Stimulated activated CD4-positive, alpha-beta T cell treated with anti-CD3 and anti-CD28 coated beads, Interleukin-4, amount 100 ng/mL, for 1 hour (primary cell): Measurements from ENCODE around the gene MAGEE1.

Source experiments
- DNase-seq: peaks from one replicate; pipeline ENCODE4 v3.0.0-alpha.2; 2020

The MAGEE1 gene, protein sequence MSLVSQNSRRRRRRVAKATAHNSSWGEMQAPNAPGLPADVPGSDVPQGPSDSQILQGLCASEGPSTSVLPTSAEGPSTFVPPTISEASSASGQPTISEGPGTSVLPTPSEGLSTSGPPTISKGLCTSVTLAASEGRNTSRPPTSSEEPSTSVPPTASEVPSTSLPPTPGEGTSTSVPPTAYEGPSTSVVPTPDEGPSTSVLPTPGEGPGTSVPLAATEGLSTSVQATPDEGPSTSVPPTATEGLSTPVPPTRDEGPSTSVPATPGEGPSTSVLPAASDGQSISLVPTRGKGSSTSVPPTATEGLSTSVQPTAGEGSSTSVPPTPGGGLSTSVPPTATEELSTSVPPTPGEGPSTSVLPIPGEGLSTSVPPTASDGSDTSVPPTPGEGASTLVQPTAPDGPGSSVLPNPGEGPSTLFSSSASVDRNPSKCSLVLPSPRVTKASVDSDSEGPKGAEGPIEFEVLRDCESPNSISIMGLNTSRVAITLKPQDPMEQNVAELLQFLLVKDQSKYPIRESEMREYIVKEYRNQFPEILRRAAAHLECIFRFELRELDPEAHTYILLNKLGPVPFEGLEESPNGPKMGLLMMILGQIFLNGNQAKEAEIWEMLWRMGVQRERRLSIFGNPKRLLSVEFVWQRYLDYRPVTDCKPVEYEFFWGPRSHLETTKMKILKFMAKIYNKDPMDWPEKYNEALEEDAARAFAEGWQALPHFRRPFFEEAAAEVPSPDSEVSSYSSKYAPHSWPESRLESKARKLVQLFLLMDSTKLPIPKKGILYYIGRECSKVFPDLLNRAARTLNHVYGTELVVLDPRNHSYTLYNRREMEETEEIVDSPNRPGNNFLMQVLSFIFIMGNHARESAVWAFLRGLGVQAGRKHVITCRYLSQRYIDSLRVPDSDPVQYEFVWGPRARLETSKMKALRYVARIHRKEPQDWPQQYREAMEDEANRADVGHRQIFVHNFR

DNA sequence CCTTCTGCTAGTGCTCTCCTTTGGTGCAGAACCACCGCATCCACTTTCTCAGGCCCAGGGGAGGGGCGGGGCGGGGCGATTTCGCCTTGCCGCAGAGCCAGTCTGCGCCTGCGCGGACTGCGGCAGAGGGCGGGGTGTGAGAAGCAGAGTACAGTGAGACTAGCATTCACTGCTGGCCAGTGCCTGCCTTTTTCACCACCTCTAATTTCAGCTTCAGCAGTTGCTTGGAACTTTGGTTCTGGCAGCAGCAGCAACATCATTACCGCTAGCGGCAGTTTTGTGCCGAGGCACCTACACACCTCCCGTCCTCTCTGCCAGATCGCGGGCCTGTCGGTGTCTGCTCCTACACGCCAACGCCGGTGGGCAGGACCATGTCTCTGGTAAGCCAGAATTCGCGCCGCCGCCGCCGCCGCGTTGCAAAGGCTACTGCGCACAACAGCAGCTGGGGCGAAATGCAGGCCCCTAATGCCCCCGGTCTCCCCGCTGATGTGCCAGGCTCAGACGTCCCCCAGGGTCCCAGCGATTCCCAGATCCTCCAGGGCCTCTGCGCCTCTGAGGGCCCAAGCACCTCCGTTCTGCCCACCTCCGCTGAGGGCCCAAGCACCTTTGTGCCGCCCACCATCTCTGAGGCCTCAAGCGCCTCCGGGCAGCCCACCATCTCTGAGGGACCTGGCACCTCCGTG is at the start of gene MAGEE1:
Gene MAGEE1, plus strand, starts transcription at position 151 of the 683 bp plus-strand sequence. Its CDS starts 221 bp downstream, at position 372.
- peak; percentile 78 for DNase-seq

DNA sequence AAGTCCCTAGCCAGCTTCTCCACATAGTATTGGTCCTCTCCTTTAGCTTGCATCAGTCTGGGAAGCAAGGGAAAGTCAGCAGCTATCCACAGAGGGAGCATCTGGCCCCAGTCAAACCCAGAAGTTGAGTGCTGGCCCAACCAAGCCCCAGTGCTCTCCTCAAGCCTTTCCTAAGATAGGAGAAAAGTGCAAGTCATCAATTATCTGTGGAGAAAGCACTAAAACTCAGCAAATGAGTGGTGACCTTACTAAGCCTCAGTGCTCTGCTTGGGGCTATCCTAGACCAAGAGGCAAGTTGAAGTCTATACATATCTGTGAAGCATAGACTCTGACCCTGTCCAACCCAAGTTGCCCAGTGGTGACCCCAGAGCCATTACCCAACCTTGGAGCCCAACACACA is 28.5 kb upstream of the MAGEE1 start:
- DNase-seq, result no peak

- no peak for DNase-seq
Observed at GRCh38 chrX:76407795-76408194, 19.7 kb upstream of the MAGEE1 start.

GRCh38 chrX:76420237-76420636 is 7.3 kb upstream of the MAGEE1 start:
- DNase-seq, result no peak

GRCh38 chrX:76428243-76429130 is 977 bp downstream of the MAGEE1 start:
- DNase-seq, result peak; percentile 26

DNA sequence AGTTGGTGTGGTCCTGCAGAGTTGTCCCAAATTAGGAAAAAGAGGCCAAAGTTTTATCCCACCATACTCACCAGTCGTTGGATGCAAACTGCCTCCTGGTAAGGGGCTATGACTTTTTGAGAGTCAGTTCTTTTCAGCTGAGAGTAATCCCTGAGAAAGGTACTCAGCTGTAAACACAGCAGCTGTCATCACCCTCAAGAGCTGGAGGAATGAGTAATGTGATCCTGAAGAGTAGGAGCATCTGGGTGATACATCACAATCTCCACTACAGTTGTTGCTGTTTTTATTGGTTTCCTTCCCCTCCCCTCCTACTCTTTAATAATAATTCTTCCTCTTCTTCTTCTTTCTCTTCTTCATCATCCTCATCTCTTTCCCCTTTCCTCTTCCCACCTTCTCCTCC is 5.7 kb downstream of the MAGEE1 start:
- DNase-seq, result no peak

GRCh38 chrX:76434103-76434741 is 6.7 kb downstream of the MAGEE1 start:
- DNase-seq, result no peak

DNA sequence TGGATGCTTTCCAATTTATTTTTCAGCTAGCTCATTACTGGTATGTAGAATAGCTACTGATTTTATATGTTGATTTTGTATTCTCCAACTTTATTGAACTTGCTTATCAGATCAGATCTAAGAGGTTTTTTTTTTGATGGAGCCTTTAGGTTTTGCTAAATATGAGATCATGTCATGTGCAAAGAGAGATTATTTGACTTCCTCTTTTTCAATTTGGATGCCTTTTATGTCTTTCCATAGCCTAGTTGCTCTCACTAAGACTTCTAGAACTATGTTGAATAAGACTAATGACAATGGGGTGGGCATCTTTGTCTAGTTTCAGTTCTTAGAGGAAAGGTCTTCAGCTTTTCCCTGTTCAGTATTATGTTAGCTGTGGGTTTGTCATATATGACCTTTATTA is 11.7 kb downstream of the MAGEE1 start:
- DNase-seq, result no peak

DNA sequence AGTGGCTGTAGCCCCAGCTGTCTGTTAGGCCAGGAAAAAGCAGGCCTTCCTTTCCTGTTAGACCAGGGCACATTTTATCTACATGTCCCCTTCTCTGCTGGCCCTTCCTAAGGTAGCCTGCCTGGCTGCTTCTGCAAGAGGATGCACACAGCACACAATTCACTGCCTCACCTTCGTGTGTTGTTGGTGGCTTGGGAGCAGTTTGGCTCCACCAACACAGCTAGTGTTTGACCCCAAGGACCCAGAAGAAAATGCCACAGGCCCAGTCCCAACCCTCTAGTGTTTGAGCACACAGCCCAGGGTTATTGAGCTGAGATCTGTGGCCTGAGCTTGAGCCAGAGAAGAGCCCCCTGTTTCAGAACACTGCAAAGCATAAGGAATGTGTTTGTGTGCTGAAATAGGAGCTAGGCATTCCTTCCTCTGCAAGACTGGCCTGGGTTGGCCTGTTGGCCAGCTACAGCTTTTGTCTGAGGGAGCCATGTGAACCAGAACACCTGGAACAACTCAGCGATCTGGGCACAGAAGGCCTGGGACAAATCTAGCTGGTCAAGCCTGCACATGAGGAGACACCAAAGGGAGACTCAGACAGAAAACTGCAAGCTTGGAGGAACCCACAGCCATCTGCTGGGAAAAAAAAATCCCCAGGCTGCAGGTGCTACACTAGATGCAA is 26.4 kb downstream of the MAGEE1 start:
- DNase-seq, result no peak

DNA sequence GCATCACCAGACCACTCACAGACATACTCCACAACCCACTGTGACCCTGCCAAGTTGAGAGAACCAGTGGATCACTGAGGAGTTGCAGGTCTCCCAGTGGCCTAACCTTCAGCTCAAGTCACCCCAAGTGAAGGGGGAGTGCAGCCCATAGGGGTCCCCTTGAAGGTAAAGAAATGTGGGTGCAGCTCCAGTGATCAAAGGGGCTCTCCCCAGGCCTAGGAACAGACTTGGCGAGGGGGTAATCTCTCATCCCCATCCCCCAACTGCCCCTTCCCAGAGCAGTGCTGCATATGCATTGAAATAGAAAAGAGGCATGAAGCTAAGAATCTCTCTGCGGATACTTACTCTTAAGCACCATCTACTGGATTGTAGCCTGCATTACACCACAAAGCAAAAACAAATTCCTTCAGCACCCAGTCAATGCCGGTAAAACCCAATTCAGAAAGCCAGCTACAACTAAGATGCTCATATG is 27.0 kb downstream of the MAGEE1 start:
- DNase-seq, result no peak

DNA sequence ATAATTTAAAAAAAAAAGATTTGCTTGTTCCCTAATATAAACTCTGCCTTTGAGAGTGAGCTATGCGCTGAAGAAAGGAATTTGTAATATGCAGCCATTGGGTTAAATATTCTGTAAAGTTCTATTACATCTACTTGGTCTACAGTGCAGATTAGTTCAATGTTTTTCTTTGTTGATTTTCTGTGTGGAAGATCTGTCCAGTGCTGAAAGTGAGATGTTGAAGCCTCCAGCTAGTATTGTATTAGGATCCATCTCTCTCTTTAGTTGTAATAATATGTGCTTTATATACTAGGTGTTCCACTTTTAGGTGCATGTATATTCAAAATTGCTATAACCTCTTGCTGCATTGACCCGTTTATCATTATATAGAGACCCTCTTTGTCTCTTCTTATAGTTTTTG is 49.8 kb downstream of the MAGEE1 start:
- no peak for DNase-seq
